Measurements from ENCODE around the gene FCGR3A.
"Not testable (repeated sequence)": the region's sequence is repeated elsewhere in the genome, so short reads cannot be mapped to it uniquely, and the experiment has no call there.

Gene FCGR3A

DNA sequence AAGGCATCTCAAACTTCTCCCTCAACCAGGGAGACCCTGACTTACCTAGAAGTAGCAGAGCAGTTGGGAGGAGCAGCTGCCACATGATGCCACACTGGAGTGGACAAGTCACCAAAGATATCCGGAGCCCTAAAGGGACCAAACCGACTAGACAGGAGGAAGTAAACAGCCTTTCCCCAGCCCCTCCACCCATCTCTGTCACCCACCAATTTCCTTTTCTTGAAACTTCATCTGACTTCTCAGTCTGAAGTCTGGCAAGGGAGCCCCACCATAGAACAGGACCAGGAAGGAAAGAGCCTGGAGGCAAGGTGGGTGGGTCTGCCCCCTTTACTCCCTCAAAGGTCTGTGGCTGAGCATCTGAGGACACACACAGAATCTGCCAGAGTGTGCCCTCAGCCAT lies at the start of gene FCGR3A:
Gene FCGR3A, minus strand, starts transcription at position 167 of the 400 bp plus-strand sequence. Its CDS starts 82 bp downstream, at position 85.
- no peak for DNase-seq (ENCODE audit: low read depth)

DNA sequence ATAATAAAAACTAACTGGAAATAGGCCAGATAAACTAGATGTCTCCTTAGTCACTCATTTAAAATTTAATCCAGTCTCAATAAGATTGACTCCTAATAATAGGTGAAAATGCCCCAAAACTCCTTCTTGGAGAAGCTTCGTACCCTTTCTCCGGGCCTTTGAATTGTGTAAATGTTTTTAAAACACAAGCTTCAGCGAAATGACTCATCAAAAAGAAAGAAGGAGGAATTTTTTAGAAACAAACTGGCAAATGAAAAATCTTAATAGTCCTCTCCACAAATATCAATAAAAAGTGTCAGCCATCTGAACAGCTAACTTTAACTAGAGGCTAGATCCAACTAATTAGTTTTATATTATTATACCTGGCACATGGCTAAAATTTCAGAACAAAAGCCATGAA lies 47.5 kb upstream of the FCGR3A start:
- DNase-seq (ENCODE audit: low read depth) = not testable (repeated sequence)

DNA sequence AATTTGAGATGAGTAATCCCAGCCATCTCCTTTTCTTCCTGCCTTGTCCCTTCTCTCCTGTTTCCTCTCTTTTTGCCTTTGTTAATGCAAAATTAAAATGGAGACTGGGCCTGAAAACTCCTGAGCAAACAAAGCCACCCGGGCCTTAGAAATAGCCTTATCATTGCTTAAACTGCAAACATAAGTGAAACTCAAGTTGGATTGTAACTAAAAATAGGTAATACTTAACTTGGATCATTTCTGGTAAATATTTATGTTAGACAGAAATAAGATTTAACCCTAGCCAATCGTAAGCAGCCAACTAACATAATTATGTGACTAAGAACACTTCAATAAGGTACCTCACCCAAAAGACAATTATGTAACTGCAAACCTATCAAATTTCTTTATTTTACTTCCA lies 46.0 kb upstream of the FCGR3A start:
- DNase-seq (ENCODE audit: low read depth) = not testable (repeated sequence)

DNA sequence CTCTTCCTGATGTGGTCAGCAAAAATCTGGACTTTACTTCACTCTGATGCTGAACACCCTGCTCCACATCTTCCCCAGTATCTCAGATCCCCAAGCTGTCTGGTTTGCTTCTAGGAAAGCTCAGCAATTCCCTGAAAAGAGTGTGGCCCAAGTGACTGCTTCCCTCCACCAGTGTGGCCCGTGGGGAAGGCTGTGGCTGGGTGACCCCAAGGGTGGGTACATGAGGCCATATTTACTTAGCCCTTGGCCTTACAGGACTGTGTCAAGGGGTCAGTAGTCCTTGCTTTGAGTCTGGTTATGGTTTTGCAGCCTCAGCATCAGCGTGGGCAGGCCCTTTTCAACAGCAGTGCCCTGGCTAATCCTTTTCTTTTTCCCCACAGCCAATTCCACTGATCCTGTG lies 45.6 kb upstream of the FCGR3A start:
- DNase-seq (ENCODE audit: low read depth) = not testable (repeated sequence)

DNA sequence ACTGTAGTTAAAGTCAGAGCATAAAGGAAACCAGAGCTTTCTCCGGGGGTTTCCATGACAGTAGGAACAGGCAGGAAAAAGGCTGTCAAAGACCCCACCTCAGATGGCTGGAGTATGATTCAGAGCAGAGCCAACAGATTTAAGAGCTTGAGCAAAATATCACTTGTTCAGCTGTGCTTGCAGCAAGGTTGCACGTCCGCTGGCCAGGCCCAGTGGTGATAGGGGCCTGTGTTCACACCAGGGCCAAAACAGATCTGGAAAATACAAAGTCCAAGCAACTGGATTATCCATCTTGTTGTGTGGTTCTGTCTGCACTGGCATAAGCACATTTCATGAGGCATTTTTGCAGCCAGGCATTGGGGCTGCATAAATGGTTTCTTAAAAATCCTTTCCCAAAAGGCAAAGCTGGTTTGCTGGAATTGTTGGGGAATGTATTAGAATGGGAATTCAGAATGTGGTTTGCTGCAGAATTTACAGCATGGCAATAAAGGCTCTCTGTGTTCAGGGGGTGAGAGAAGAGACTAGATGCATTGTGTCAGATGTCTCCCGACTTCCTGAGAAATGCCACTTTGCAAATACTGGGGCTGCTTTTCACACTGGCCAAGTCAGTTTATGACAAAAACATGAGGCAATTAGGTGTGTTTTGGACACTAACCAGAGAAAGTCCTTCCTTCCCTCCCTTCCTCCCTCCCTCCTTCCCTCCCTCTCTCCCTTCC lies 44.8 kb upstream of the FCGR3A start:
- not testable (repeated sequence) for DNase-seq (ENCODE audit: low read depth)

DNA sequence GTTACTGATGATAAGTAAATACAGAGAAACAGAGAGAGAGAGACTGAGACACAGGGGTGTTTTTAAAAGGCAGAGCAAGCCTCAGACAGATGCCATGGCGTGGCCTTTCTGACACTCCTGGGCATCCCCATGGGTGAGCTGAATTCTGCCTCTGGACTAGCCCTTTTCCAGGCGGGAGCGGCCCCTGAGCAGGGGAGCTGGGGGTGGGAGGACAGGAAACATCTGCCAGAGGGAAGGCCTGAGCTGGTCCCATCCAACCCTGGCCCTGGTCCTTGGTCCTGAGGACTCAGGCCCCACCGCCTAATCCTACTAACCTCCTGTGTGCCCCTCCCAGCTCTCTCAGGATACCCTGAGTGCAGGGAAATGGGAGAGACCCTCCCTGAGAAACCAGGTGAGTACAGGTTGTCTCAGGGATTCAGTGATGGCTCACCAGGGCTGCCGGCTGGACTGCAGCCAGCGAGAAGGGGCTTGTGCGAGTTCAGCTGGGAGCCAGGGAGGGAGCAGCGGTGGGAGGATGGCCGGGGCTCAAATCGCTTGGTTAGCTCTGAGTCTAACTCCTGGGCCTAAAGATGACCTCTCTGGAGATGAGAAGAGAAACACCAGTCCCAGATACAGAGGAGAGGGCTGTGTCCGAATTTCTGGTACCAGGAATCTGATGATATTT lies 43.6 kb upstream of the FCGR3A start:
- DNase-seq (ENCODE audit: low read depth) = not testable (repeated sequence)

DNA sequence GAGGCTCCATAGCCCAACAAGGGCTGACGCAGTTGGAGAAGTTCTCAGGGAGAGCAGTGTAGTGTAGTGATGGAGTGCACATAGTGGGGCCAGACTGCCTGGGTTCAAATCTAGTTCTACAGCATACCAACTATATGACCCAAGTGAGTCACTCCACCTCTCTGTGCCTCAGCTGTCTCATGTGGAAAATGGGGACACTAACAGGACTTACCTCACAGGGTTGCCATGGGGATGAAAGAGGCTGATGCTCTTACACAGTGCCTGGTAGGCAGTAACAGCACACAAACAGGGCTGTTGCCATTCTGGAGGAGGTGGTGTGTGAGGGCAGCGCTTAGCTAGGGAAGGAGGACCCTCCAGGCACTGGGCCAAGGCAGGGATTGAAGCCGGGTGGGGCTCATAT lies 43.0 kb upstream of the FCGR3A start:
- not testable (repeated sequence) for DNase-seq (ENCODE audit: low read depth)

DNA sequence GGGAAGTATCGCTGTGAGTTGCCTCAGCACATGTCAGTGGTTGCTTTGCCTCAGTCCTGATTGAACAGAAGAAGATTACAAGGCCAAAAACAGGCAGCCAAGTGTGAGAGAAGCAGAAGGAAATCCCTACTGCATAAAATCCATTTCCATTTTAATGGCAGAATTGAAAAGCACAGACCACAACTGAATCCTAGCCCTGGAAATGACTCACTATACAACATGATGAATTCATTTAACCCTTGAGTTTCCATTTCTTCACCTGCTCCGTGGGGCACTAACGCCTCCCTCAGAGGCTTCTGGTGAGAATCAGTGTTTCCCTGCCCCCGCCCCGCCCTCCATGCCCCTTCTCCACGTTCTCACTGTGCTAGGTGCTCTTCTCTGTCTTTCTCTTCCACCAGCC lies 40.3 kb upstream of the FCGR3A start:
- not testable (repeated sequence) for DNase-seq (ENCODE audit: low read depth)

DNA sequence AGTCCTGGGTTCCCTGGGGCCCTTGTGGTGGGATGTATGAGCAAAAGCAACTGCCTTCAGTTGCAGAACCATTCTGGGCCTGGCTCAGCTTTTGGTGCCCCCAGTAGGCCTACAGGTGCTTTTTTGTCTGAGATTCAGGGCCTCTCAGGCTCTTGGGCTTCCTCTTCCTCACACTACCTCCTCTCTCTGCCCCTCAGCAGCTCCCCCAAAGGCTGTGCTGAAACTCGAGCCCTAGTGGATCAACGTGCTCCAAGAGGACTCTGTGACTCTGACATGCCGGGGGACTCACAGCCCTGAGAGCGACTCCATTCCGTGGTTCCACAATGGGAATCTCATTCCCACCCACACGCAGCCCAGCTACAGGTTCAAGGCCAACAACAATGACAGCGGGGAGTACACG lies 39.7 kb upstream of the FCGR3A start:
- not testable (repeated sequence) for DNase-seq (ENCODE audit: low read depth)

DNA sequence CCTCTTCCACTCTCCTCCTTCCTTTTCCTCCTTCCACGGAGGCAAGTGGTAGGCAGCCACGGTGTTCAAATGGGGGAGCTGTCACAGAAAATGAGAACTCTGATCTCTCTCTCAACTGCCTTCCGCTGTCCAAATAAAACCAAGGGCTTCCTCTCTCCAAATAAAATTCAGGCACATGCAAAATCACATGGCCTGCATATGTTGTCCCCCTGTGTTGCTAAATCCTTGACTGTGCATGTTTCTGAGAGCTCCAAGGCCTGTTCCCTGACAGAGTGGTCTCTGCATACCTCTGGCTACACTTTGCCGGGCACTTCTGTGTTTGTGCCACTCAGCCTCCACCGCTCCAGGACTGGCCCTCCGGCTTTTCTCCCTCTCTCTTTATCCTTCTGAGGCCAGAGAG lies 39.0 kb upstream of the FCGR3A start:
- not testable (repeated sequence) for DNase-seq (ENCODE audit: low read depth)

DNA sequence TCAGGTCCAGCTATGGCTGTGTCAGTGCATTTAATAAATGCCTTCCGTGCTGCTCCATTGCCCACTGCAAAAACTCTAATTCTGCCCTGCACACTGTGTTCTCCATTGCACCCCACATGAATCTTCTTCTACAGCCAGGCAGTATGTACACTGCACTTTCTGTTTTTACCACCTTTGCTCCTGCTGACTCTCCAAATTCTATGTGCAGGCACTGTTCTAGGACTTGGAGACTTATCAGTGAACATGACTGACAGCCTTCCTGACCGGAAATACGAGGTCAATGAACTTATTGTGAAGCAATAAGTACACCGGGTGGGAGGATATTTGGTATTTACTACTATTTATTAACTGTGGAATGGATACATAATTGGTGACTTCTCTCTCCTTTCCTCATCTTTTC lies 33.3 kb upstream of the FCGR3A start:
- not testable (repeated sequence) for DNase-seq (ENCODE audit: low read depth)

DNA sequence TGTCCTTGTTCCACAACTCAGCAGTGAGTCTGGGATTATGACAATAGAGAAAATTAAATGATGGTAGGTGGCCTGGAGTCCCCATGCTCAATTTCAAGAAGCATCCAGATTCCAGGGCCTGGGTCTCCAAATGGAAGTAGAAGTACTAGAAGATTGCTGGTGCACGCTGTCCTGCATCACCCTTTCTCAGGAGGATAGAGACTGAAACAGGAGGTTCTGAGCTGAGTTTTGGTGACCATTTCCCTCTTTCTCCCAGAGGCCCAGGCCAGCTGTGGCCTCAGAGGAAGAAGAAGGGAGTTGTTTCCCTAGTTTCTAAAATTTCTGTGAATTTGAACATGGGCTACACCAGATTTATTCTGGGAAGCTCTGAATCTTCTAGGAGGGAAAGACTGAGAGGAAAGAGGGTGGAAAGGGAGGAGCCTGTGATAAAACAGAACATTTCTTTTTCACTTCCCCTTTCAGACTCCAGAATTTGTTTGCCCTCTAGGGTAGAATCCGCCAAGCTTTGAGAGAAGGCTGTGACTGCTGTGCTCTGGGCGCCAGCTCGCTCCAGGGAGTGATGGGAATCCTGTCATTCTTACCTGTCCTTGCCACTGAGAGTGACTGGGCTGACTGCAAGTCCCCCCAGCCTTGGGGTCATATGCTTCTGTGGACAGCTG lies 31.4 kb upstream of the FCGR3A start:
- DNase-seq (ENCODE audit: low read depth) = not testable (repeated sequence)

DNA sequence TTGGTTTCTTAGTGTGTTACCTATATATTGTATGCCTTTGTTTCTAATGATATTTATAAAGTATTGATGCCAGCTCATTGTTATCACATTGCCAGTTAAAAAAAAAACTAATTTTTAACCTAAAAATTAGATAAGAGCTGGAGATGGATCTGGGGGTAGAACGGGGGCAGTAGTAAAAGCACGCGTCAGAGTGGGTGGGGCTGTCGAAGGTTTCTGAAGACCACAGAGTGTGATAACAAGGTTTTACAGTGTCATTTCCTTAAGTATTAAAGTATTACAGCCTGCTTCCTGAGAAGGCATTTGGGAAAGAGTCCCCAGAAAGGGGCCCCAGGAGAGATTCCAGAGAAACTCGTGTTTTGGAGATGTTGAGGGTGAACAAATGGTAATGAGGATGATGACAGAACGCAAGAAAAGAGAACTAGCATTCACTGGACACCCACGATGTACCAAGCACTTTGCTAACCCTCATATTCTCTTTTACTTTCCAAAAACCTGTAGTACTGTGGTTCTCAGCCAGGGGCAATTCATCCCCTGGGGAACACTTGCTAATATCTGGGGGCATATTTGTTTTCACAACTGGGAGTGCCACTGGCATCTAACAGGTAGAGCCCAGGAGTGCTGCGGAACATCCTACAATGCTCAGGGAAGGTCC lies 30.4 kb upstream of the FCGR3A start:
- not testable (repeated sequence) for DNase-seq (ENCODE audit: low read depth)

DNA sequence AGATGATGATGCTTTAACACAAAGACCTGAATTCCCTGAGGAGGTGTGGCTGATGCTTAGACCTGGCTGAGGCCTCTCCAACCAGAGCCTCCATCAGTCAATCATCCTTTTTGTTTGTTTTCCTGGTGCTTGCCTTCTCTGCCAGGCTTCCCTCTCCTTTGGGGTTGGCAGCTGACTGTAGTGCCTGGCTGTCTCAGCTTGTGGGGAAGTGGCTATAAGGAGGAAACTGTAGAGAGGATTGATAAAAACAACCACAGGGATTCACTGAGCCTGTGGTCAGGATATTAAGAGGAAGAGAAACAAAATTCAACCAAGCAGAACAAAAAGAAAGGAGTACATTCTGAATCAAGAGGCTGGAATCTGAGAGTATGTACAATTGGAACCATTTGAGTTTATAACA lies 27.1 kb upstream of the FCGR3A start:
- not testable (repeated sequence) for DNase-seq (ENCODE audit: low read depth)

DNA sequence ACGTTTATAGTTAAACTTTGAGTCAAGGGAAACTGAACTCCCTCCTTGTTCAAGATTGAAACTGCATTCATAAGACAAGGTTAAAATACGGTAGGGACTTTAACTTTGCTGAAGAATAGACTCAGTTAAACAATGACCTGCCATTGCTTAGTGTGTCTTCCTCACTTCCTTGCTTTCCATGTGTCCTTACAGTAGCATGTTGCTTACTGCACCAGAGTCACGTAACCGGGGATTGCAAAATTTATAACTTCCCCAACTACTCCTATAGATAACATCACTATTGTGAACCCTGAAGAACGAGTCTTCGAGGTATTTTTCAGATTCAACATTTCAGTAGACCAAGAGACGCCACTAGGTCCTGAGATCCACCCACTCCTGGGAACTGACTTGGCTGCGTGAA lies 22.1 kb upstream of the FCGR3A start:
- not testable (repeated sequence) for DNase-seq (ENCODE audit: low read depth)

DNA sequence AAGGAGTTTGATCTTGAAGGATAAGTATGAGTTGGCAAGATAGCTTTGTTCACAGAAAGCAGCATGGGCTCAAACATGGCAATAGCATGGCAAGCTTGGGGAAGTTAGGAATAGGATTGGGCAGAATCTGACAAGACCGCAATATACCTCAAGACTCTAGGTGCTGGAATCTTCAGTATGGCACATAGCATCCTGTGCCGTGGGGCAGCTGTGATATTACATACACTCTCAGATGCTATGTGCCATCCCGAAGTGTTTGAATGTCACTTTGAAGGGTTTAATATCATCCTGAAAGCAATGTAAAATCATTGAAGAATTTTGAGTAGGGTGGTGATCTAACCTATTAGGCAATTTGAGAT lies 17.0 kb upstream of the FCGR3A start:
- DNase-seq (ENCODE audit: low read depth) = not testable (repeated sequence)

DNA sequence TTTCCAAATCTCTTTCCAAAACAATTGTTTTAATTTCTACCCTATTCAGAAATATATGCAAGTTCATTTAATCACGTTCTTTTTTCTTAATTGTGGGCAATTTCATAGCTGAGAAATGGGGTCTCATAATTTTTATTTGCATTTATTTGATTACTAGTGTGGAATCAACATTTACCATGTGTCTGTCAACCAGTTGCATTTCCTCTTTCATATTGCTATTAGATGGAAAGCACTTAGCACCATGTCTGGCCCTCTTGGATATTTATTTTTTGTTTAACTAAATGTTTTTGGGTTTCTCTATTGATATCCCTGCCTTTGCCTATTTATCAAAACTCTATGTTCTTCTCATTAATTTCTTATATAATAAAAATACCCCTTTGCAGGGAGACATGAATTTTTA lies 13.9 kb upstream of the FCGR3A start:
- not testable (repeated sequence) for DNase-seq (ENCODE audit: low read depth)

DNA sequence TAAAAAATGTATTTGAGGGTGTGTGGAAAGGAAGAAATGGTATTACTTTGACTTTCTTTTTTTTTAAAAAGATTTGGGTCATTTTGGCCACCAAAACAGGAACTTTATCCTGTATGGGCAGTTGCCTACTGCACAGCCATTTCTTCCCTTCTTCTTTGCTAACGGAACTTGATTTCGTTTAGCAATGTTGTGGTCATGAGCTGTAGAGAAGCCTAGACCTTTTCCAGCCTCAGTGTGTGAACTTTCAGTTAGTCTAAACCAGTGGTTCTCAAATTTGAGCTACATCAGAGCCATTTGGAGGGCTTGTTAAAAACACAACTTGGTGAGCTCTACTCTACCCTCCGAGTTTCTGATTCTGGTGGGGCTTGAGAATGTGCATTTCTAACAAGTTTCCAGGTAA lies 12.8 kb upstream of the FCGR3A start:
- DNase-seq (ENCODE audit: low read depth) = not testable (repeated sequence)

DNA sequence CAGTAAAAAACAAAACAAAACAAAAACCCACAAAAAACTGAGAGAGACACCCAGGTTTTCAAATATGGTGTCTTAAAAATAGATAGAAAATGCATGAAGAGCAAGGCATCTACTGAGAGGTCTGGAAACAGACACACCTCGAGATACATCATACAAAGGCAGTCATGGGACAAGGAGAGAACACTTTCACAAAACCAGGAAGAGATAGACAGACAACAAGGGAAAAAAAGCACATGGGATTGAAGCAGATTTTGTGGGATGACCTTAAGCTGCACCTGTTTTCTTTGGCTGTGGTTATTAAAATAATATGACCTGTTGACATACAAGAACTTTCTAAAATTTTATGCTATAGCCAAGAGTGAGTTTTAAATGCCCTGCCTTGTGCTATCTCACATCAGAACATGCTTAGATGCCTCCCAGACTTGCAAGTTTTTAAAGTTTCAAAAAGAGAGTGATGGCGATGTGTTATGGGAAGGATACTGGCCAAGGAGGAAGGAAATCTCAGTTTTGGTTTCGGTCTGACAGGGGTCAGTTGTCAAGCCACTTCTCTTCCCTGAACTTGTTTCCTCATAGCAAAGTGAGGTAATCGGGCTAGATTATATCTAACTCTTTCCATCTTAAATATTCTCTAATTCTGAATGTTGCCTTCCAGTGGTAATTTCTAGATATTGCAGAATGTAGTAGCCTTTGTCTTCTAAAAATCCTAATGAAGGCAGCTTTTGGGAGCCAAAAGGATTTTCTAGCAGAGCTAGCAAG lies 11.5 kb upstream of the FCGR3A start:
- DNase-seq (ENCODE audit: low read depth) = not testable (repeated sequence)

DNA sequence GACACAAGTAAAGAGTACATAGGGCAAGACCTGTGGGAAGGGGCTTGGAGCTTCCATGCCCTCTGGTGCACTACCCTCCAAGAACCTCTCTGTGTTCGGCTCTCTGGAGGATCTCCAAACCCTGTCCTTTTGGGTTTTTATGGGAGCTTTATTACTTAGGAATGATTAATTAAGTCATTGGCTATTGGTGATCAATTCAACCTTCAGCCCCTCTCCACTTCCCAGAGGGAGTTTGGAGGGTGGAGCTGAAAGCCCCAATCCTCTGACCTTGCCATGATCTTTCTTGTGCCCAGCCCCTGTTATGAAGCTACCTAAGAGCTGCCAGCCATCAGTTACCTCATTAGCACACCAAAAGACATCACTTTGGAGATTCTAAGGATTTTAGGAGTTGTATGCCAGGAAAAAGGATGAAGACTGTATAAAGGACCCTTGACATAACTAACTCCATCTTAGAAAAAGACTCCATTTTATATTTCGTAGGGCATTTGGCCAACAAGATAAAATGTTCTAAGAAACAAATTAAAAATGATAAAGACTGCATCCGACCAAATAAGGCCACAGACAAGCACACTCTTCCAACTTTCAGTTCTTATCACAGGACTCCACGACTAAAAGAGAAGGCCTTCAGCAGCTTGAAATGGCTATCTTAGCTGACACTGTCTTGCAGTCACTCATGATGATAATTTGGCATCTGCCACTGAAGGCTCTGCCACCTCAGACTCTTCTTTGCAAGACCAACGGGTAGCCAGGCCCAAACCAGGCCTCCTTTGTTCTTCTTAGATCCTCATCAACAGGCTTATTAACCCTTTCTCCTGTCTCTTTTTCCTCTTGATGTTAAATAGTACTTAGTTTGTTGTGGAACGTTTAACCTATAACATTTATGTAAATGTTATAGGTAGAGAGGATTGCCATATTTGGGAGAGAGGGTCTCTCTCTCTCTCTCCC lies 8.2 kb upstream of the FCGR3A start:
- DNase-seq (ENCODE audit: low read depth) = not testable (repeated sequence)

DNA sequence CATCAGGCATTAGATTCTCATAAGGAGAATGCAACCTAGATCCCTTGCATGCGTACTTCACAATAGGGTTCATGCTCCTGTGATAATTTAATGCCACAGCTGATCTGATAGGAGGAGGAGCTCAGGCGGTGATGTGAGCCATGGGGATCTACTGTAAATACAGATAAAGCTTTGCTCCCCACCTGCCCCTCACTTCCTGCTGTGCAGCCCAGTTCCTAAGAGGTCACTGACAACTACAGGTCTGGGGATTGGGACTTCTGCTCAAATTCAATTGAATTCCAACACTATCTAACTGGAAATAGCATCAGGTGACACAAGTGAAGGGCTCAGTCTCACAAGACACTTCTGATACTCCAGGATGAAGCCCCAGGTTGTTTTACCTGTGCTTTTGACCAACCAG lies 7.4 kb upstream of the FCGR3A start:
- not testable (repeated sequence) for DNase-seq (ENCODE audit: low read depth)

Data from activated gamma-delta T cell treated with anti-CD3 and anti-CD28 coated beads, Interleukin-2, amount 50 U/mL, for 16 hours (primary cell).